Measurements from ENCODE around the gene CFAP99.

The CFAP99 gene

GRCh38 chr4:2393353-2394270, 25.1 kb upstream of the CFAP99 start:
- DNase-seq = no peak

GRCh38 chr4:2394528-2394927, 24.2 kb upstream of the CFAP99 start:
- no peak for DNase-seq

- DNase-seq = no peak
These were observed 23.7 kb upstream of the CFAP99 start for GRCh38 chr4:2395038-2395437.

- DNase-seq = no peak
These were observed 23.2 kb upstream of the CFAP99 start for GRCh38 chr4:2395584-2395983.

GRCh38 chr4:2396781-2397368, 21.9 kb upstream of the CFAP99 start:
- no peak for DNase-seq

GRCh38 chr4:2397596-2398379, 21.0 kb upstream of the CFAP99 start:
- no peak for DNase-seq

GRCh38 chr4:2399216-2399615, 19.5 kb upstream of the CFAP99 start:
- no peak for DNase-seq

GRCh38 chr4:2399631-2400190, 19.0 kb upstream of the CFAP99 start:
- no peak for DNase-seq

GRCh38 chr4:2400841-2401609, 17.7 kb upstream of the CFAP99 start:
- no peak for DNase-seq

GRCh38 chr4:2401610-2401983, 17.2 kb upstream of the CFAP99 start:
- DNase-seq = no peak

- DNase-seq = no peak
These were observed 16.5 kb upstream of the CFAP99 start for GRCh38 chr4:2402048-2402842.

GRCh38 chr4:2402941-2403340, 15.8 kb upstream of the CFAP99 start:
- no peak for DNase-seq

- DNase-seq = no peak
These were observed 12.3 kb upstream of the CFAP99 start for GRCh38 chr4:2406406-2406805.

- DNase-seq = no peak
These were observed 11.8 kb upstream of the CFAP99 start for GRCh38 chr4:2406920-2407319.

GRCh38 chr4:2407991-2408342, 10.8 kb upstream of the CFAP99 start:
- no peak for DNase-seq

GRCh38 chr4:2408401-2408958, 10.3 kb upstream of the CFAP99 start:
- no peak for DNase-seq

- no peak for DNase-seq
These were observed 9.8 kb upstream of the CFAP99 start for GRCh38 chr4:2408976-2409375.

- no peak for DNase-seq
These were observed 9.4 kb upstream of the CFAP99 start for GRCh38 chr4:2409381-2409783.

GRCh38 chr4:2411786-2412510, 6.8 kb upstream of the CFAP99 start:
- DNase-seq = no peak

GRCh38 chr4:2412534-2412884, 6.2 kb upstream of the CFAP99 start:
- no peak for DNase-seq
